ENCODE measurements around the gene PRLR.
"Not testable (repeated sequence)": the region's sequence is repeated elsewhere in the genome, so short reads cannot be mapped to it uniquely, and the experiment has no call there.

Gene PRLR

GRCh38 chr5:35066260-35066795, 164.0 kb downstream of the PRLR start:
- DNase-seq, result no peak

DNA sequence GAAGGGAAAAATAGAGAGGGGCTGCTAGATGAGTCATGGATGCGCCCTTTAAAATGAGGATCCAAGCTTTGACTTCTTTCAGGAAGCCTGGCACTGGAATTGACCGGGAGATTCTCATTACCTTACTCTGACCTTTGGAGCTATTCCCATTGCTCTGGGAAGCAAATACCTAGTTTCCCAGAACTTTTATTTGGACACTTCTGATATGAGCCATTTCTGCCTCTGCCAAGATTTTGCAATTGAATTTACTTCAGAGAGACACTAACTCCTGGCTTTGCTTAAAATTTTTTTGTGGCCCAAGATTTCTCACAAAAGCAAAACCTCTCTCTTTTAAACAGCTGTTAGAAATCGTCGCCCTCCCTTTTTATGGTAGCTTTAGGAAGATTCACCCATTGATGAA, 166.9 kb downstream of the PRLR start:
- DNase-seq, result no peak

DNA sequence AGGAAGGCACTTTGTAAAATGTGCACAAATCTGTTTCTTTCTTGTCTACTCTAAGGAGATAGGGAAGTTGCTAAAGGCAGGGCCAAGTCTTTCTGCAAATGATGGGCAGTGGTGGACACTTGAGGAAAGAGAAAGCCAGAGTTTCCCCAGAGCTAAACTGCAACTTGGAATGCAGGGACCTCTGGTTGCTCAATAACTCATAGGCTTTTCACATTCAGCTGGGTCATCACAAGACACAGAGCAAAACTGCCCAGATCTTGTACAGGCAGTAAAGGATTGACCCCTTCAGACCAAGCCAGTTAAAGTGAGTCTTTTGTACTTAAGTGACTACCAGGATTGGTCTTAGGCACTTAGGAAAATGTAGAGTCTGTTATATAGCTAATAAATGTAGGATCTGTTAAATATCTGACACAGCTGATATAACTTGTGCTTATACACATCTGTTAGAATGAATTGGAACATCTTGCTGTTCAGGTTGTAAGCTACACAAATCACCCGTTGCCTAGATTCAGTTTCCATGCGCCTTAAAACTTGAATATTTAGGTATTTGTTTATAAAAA, 169.0 kb downstream of the PRLR start:
- DNase-seq, result no peak

DNA sequence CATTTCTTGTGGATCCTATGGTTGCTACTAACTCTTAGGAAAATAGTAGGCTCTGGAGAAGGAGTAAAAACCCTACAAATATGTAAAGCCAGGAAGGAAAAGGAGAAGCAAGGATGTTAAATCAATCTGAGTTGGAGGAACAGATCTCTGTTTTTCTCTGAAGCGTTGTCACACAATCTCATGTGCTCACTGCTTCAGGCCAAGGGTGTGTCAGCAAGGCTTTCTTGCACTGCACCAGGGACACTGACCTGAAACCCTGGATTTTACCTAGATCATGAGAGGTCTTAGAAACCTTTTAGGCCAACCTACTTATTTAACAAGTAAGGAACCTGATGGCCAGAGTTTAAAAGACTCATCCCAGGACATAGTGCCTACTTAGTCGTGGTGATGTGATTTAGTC, 170.1 kb downstream of the PRLR start:
- DNase-seq, result no peak

DNA sequence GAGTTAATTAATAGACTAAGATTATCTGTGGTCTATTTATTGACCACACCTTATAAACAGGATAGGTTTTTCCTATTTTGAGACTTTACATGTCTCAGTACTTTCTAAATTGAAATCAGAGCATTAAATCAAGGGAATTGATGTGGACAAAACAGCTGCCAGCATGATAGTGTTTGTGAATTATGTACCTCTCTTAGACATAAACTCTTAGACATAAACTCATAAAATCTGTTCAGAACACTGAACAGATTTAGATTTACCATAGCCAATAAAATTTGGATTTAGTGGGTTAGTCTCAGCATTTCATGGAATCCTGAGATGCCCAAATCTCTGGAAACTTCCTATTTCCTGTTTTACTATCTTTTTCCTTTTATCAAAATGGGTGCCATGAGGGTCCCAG, 171.0 kb downstream of the PRLR start:
- no peak for DNase-seq

DNA sequence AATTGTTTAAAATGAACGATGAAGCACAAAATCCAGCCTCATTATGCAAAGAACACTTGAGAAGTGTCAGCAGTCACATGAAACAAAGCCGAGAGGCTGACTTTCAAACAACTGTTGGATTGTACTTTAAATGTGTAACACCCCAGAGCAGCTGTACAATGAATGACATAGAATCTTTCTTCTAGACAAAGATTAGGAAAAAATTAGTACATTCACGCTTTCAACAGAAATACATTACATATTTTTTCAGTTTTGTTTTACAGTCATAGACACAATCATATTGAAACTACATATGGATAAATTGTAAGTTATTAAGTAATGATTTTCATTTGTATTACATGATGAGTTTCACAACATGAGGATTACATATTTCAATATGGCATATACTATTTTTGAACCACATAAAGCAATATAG, 171.9 kb downstream of the PRLR start:
- no peak for DNase-seq

DNA sequence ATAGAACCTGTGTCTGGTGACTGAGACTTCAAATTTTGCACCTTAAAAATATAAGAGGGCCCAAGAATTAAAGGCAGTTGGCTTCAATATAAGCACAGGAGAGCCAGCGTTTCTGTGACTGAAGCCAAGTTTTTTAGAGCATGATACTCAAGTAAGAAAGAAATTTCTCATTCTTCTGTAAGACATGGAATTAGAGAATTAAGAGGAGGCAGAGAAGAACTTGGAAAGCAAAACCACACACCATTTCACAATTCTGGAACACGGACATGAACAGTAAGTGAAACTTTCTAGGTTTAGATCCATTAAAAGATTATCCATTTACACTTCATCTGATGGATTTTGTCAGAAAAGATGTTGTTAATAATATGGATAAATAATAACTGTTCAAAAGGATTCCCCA, 173.6 kb downstream of the PRLR start:
- no peak for DNase-seq

DNA sequence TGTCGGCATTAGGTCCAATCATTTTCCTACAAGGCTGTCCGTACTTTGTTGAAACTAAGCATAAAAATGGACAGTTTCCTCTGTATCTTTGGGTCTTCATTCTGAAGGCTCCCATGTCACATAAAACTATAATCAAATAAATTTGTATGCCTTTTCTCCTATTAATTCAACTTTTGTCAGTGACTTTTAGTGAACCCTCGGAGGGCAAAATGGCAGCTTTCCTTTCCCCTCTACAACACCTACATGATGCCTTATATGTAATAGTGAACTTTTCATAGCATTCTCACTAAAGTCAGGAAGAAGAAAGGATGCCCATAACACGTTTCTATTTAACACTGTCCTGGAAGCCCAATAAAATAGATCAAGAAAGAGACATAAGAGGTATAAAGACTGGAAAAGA, 177.4 kb downstream of the PRLR start:
- no peak for DNase-seq

DNA sequence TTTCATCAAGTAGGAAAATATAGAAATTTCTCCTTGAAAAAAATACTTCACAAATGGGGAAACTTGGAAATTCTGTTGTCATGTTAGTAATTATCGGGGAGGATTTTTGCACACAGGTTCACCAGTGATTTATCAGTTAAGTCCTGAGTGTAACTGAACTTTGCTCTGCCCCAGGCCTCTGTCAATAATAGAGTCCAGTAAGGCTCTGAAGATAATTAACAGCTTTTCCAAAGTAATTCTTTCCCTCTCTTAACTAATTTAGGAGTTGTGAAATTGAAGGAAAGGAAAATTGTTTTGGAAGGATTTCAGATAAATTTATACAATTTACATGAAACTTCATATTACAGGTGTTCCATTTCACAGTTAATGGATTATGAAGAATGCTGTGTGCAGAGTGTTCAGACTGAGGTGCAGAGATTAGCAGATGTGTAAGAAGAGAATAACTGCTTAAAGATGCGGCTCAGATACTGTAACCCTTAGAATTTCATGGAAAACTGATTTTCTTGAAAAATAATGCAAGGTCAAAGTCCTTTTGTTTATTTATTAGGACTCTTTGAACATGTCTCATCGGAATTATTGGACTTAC, 179.7 kb downstream of the PRLR start:
- no peak for DNase-seq

DNA sequence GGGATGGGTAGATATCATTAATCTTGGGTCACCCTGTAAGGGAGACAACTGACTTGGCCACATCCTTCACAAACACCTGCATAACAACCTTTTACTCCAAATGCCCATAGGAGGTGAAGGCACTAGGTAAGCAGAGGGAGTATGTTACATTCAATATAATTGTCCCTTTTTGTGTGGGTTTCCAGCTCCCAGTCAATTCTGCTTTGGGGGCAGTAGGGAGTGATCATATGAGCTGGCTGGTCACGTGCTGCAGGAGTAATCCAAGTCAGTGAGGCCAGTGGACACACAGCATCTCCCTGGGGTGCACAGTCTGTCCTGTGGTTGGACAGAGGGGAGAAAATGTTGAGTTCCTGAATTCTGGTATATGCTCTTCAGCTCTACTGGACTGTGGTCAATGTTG, 181.4 kb downstream of the PRLR start:
- no peak for DNase-seq

DNA sequence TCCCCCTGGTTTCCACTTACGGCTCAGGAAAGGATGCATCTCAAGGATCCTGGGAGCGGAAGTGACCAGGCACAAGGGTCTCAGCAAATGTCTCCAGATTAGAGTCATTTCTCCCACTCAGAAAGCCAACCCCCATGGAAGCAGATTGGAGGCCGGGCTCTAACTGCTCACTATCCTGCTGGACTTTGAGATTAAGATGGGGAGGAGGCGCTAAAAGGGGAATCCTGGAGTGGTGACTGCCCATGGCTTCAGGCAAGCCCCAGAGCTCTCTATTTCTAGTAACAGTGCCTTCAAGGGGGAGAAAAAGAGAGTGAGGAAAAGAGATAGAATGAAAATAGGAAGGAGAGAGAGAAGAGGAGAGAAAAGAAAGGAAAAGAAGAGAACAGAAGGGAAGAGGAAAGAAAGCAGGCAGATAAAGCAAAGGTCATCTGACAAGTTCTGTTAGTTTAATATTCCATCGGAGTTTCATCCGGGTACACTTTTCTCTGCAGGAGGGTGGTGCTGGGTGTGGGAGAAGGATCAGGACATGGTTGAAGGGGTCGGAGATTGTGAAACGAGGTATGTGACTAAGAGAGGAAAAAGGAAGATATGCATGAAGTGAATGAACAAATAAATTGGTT, 182.4 kb downstream of the PRLR start, which contains the start of gene AGXT2:
Gene AGXT2 (minus strand): TSS at position 165 of the 620 bp plus-strand sequence. CDS start 57 bp downstream, at position 108.
- no peak for DNase-seq

GRCh38 chr5:35046774-35047173, 183.5 kb downstream of the PRLR start:
- no peak for DNase-seq

GRCh38 chr5:35045280-35045679, 185.0 kb downstream of the PRLR start:
- no peak for DNase-seq

- DNase-seq, result no peak
These were observed 185.6 kb downstream of the PRLR start for GRCh38 chr5:35044649-35045048.

- no peak for DNase-seq
These were observed 187.5 kb downstream of the PRLR start for GRCh38 chr5:35042781-35043180.

- DNase-seq, result no peak
These were observed 189.0 kb downstream of the PRLR start for GRCh38 chr5:35041261-35041660.

DNA sequence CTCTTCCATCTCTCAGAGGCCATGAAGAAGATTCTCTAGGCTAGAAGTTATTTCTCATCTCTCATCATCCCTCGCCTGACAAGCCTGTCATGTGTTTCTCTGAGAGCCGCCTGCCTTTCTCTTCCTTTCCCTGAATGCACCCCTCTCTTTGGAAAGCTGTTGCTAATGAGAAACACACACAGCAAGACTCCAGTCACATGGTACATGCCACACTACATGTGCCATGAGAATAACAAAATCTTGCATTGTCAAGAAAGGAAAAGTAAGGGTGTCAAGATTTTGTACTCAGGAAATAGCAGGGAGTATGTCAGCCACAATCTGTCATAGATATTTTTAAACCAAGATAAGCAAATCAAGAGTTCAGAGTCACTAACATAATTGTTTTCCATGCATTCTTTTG, 191.4 kb downstream of the PRLR start:
- DNase-seq, result no peak

- DNase-seq, result no peak
These were observed 193.8 kb downstream of the PRLR start for GRCh38 chr5:35036536-35036935.

- not testable (repeated sequence) for DNase-seq
These were observed 194.4 kb downstream of the PRLR start for GRCh38 chr5:35035929-35036328.

DNA sequence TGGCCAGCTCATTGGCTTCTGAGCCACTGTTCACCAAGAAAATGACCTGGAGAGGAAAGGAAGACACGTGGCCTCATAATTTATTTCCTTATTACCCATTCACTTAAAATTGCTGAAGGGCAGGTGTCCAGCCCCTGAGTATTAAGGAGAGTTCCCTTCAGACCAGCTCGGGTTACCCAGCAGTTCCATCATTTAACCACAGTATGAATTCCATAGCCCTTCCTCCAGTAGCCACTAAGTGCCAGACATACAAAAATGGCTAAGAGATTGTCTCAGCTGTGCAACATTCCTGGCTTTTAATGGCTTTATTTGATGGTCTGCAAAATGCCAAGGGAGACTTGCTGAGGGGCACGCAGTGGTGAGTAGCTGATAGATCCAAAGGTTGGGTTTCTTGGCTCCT, 195.0 kb downstream of the PRLR start:
- DNase-seq, result no peak

GRCh38 chr5:35032356-35032755, 197.9 kb downstream of the PRLR start:
- DNase-seq, result no peak

GRCh38 chr5:35031276-35031675, 199.0 kb downstream of the PRLR start:
- no peak for DNase-seq

GRCh38 chr5:35030426-35031100, 199.7 kb downstream of the PRLR start:
- no peak for DNase-seq

GRCh38 chr5:35029333-35029732, 201.0 kb downstream of the PRLR start:
- DNase-seq, result no peak

All from NCI-H748 treated with DMSO at 0.1 percent for 48 hours (cell line).